Mesenchymal stem cell (in vitro differentiated cells and primary cell): ENCODE results near the gene KLF15.

ENCODE experiments used
- DNase-seq: peaks from one replicate; pipeline ENCODE4 v3.0.0-alpha.2; 2013
- H2AFZ ChIP-seq: one replicate; pipeline ENCODE4 v1.6.1; 2013; ENCODE audit warnings: low read depth, mild to moderate bottlenecking, control low read depth, inconsistent platforms, low read length, moderate library complexity
- H2AK5ac ChIP-seq: 2 replicates; pipeline ENCODE4 v1.6.1; 2013; ENCODE audit warnings: low read length, moderate library complexity, mild to moderate bottlenecking, inconsistent platforms; ENCODE audit not compliant: severe bottlenecking
- H2BK120ac ChIP-seq: one replicate; pipeline ENCODE4 v1.6.1; 2013; ENCODE audit warnings: low read depth, mild to moderate bottlenecking, inconsistent platforms, low read length, moderate library complexity
- H2BK12ac ChIP-seq, 2 experiments: one replicate each; pipeline ENCODE4 v1.6.1; 2013; ENCODE audit warnings: inconsistent platforms in 2 of 2, low read length in 2 of 2, mild to moderate bottlenecking in 2 of 2, moderate library complexity in 2 of 2, control low read depth in 1 of 2
- H2BK15ac ChIP-seq: one replicate; pipeline ENCODE4 v1.6.1; 2013; ENCODE audit warnings: mild to moderate bottlenecking, low read depth, inconsistent platforms; ENCODE audit not compliant: poor library complexity, severe bottlenecking
- H2BK5ac ChIP-seq: 2 replicates; pipeline ENCODE4 v1.6.1; 2013; ENCODE audit warnings: low read depth, mild to moderate bottlenecking, low read length, control low read depth, inconsistent platforms; ENCODE audit not compliant: poor library complexity, severe bottlenecking
- H3K14ac ChIP-seq, 2 experiments: one replicate each; pipeline ENCODE4 v1.6.1; 2013; ENCODE audit warnings: inconsistent platforms in 2 of 2, low read length in 2 of 2, control low read depth in 1 of 2, mild to moderate bottlenecking in 1 of 2, moderate library complexity in 1 of 2
- H3K18ac ChIP-seq, 2 experiments: one replicate each; pipeline ENCODE4 v1.6.1; 2013; ENCODE audit warnings: inconsistent platforms in 2 of 2, low read length in 2 of 2, control low read depth in 1 of 2, low read depth in 1 of 2, mild to moderate bottlenecking in 1 of 2
- H3K23ac ChIP-seq, 2 experiments: one replicate each; pipeline ENCODE4 v1.6.1; 2013; ENCODE audit warnings: inconsistent platforms in 2 of 2, low read length in 2 of 2, mild to moderate bottlenecking in 2 of 2, moderate library complexity in 2 of 2, control low read depth in 1 of 2
- H3K27ac ChIP-seq: 2 replicates; pipeline ENCODE4 v1.5.1; 2013; ENCODE audit warnings: mild to moderate bottlenecking, moderate library complexity, low read length, control low read depth, inconsistent platforms; ENCODE audit not compliant: poor library complexity, severe bottlenecking
- H3K27me3 ChIP-seq, 2 experiments: 2 replicates each; pipeline versions ENCODE4 v1.6.1 to v1.7.0; 2013; ENCODE audit warnings: low read length in 2 of 2, mild to moderate bottlenecking in 2 of 2, moderate library complexity in 2 of 2, control low read depth in 1 of 2, inconsistent platforms in 1 of 2; ENCODE audit not compliant: control insufficient read depth in 1 of 2, insufficient read depth in 1 of 2
- H3K36me3 ChIP-seq, 2 experiments: 2 replicates each; pipeline versions ENCODE4 v1.6.1 to v1.7.0; 2013; ENCODE audit warnings: low read length in 2 of 2, control low read depth in 1 of 2, inconsistent platforms in 1 of 2, low read depth in 1 of 2, mild to moderate bottlenecking in 1 of 2; ENCODE audit not compliant: insufficient read depth in 2 of 2, control insufficient read depth in 1 of 2
- H3K4ac ChIP-seq, 2 experiments: one replicate each; pipeline ENCODE4 v1.6.1; 2013; ENCODE audit warnings: inconsistent platforms in 2 of 2, low read length in 2 of 2, mild to moderate bottlenecking in 2 of 2, moderate library complexity in 2 of 2, control low read depth in 1 of 2, low read depth in 1 of 2
- H3K4me1 ChIP-seq: 2 replicates; pipeline ENCODE4 v1.6.1; 2013; ENCODE audit warnings: low read depth, low read length, control low read depth; ENCODE audit not compliant: control insufficient read depth, insufficient read depth
- H3K4me2 ChIP-seq: 2 replicates; pipeline ENCODE4 v1.6.1; 2013; ENCODE audit warnings: low read length, mild to moderate bottlenecking, inconsistent platforms; ENCODE audit not compliant: poor library complexity, severe bottlenecking
- H3K4me3 ChIP-seq, 2 experiments: 2 replicates each; pipeline versions ENCODE4 v1.5.1 to v1.7.0; 2013; ENCODE audit warnings: low read length in 2 of 2, mild to moderate bottlenecking in 2 of 2, control low read depth in 1 of 2, low read depth in 1 of 2; ENCODE audit not compliant: insufficient read depth in 1 of 2
- H3K79me1 ChIP-seq: replicated peaks from 2 replicates; pipeline ENCODE4 v1.6.1; 2013; ENCODE audit warnings: mild to moderate bottlenecking, control low read depth, low read length, inconsistent platforms; ENCODE audit not compliant: poor library complexity, severe bottlenecking
- H3K9ac ChIP-seq: 2 replicates; pipeline ENCODE4 v1.7.0; 2013; ENCODE audit warnings: mild to moderate bottlenecking, low read length, moderate library complexity
- H3K9me3 ChIP-seq: 2 replicates; pipeline ENCODE4 v1.7.0; 2013; ENCODE audit warnings: mild to moderate bottlenecking, low read length; ENCODE audit not compliant: control insufficient read depth
- H4K8ac ChIP-seq: one replicate; pipeline ENCODE4 v1.6.1; 2013; ENCODE audit warnings: inconsistent platforms, mild to moderate bottlenecking, low read length, moderate library complexity
- H4K91ac ChIP-seq: one replicate; pipeline ENCODE4 v1.6.1; 2013; ENCODE audit warnings: mild to moderate bottlenecking, low read length, inconsistent platforms
- WGBS: methylation state at CpG from one replicate; pipeline ENCODE4 v1.1.7; 2013; ENCODE audit warnings: mixed read lengths; 5-methylcytosine and 5-hydroxymethylcytosine counted together

KLF15 gene

GRCh38 chr3:126370606-126371005, 13.4 kb upstream of the KLF15 start:
- Histone ChIP-seq H3K18ac (no peak overlapping the region), H2BK5ac (no peak overlapping the region), H4K8ac (no peak overlapping the region), H2BK120ac (no peak overlapping the region), H3K4ac (no peak overlapping the region), H3K4me3 (no peak overlapping the region), H3K36me3 (no peaks in the 10 kb centered on the region), H3K4me1 (peaks cover 14% of the 10 kb centered on the region), H3K14ac (no peak overlapping the region), H3K79me1 (no peaks in the 10 kb centered on the region), H3K27ac (no peak overlapping the region), H2BK12ac (no peak overlapping the region), H2AFZ (no peak overlapping the region), H2BK15ac (no peak overlapping the region), H3K27me3 (peaks cover 5 to 16% of the 10 kb centered on the region in 2 experiments), H3K9ac (no peak overlapping the region), H3K4me2 (no peak overlapping the region), H2AK5ac (no peak overlapping the region), H4K91ac (no peak overlapping the region), H3K9me3 (no peaks in the 10 kb centered on the region), H3K23ac (no peak overlapping the region)
- DNase-seq = no peak
- 91% methylated on average over 7 of the region's 7 CpGs for WGBS

- Histone ChIP-seq H3K9ac (no peak overlapping the region), H3K4me1 (peaks cover 14% of the 10 kb centered on the region), H2AFZ (no peak overlapping the region), H3K4me2 (no peak overlapping the region), H3K4ac (no peak overlapping the region), H2AK5ac (no peak overlapping the region), H3K14ac (no peak overlapping the region), H3K27ac (no peak overlapping the region), H3K27me3 (peaks cover 6 to 20% of the 10 kb centered on the region in 2 experiments), H2BK15ac (no peak overlapping the region), H4K91ac (no peak overlapping the region), H3K9me3 (no peaks in the 10 kb centered on the region), H3K4me3 (no peak overlapping the region), H3K18ac (no peak overlapping the region), H3K23ac (no peak overlapping the region), H3K79me1 (no peaks in the 10 kb centered on the region), H2BK5ac (no peak overlapping the region), H4K8ac (no peak overlapping the region), H2BK120ac (no peak overlapping the region), H2BK12ac (no peak overlapping the region), H3K36me3 (no peaks in the 10 kb centered on the region)
- 68% methylated on average over 4 of the region's 4 CpGs for WGBS
- DNase-seq = no peak
Measured at GRCh38 chr3:126370055-126370454, 12.8 kb upstream of the KLF15 start.

GRCh38 chr3:126369490-126369889, 12.3 kb upstream of the KLF15 start:
- H3K4me2 ChIP-seq = no peak overlapping the region

DNA sequence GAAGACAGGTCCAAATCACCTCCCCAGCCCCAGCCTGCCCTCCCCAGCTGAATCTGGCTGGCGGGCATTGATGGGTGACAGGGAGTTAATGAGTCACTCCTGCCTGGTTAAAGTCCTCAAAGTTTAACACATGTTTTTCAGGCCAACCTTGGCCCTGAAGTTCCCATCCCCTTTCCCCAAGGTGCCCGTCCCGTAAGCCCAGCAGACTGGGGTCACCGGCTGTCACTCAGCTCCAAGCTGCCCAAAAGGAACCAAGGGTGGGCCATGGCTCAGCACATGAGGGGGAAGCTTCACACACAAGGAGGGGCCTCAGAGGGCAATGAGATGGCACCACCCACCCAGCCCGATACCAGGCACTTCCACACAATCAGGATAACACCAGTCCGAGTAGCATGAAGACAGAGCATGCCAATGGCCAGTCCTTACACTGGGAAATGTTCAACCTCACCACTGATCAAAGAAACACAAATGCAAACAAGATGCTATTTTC, 10.2 kb upstream of the KLF15 start:
- Histone ChIP-seq H3K4me1 (peaks cover 14% of the 10 kb centered on the region), H3K9ac (no peak overlapping the region), H4K8ac (no peak overlapping the region), H3K23ac (no peak overlapping the region), H3K4ac (no peak overlapping the region), H3K4me3 (no peak overlapping the region), H2AK5ac (no peak overlapping the region), H3K18ac (no peak overlapping the region), H3K27me3 (peaks cover 21 to 35% of the 10 kb centered on the region in 2 experiments), H3K36me3 (no peaks in the 10 kb centered on the region), H2BK15ac (no peak overlapping the region), H2BK12ac (no peak overlapping the region), H2BK120ac (no peak overlapping the region), H2AFZ (no peak overlapping the region), H3K4me2 (no peak overlapping the region), H3K9me3 (no peaks in the 10 kb centered on the region), H3K79me1 (no peaks in the 10 kb centered on the region), H3K14ac (no peak overlapping the region), H2BK5ac (no peak overlapping the region), H3K27ac (no peak overlapping the region), H4K91ac (no peak overlapping the region)
- no peak for DNase-seq
- WGBS = 91% methylated on average over 6 of the region's 6 CpGs

More at GRCh38 chr3:126369490-126369889, 12.3 kb upstream of the KLF15 start:
- Histone ChIP-seq H3K27me3 (peaks cover 10 to 20% of the 10 kb centered on the region in 2 experiments), H3K79me1 (no peaks in the 10 kb centered on the region), H2AFZ (no peak overlapping the region), H3K4me3 (no peak overlapping the region), H2BK15ac (no peak overlapping the region), H3K18ac (no peak overlapping the region), H3K14ac (no peak overlapping the region), H4K91ac (no peak overlapping the region), H4K8ac (no peak overlapping the region), H2BK120ac (no peak overlapping the region), H3K23ac (no peak overlapping the region), H2AK5ac (no peak overlapping the region), H3K36me3 (no peaks in the 10 kb centered on the region), H3K4me1 (peaks cover 14% of the 10 kb centered on the region), H3K4ac (no peak overlapping the region), H2BK12ac (no peak overlapping the region), H3K27ac (no peak overlapping the region), H3K9ac (no peak overlapping the region), H3K9me3 (no peaks in the 10 kb centered on the region), H2BK5ac (no peak overlapping the region)
- DNase-seq = no peak
- 76% methylated on average over 1 of the region's 2 CpGs for WGBS
